Activated CD4-positive, alpha-beta T cell treated with anti-CD3 and anti-CD28 coated beads, Interleukin-2, amount 50 U/mL, for 4 hours (primary cell): ENCODE measurements around the gene TLDC2.
A peak's percentile ranks its signal among the peaks of the same experiment; 100 is the strongest.
"Not testable (repeated sequence)": the region's sequence is repeated elsewhere in the genome, so short reads cannot be mapped to it uniquely, and the experiment has no call there.

Experiments used
- DNase-seq, 2 experiments: peaks; one replicate each; pipeline ENCODE4 v3.0.0-alpha.2; 2020

TLDC2 gene

DNA sequence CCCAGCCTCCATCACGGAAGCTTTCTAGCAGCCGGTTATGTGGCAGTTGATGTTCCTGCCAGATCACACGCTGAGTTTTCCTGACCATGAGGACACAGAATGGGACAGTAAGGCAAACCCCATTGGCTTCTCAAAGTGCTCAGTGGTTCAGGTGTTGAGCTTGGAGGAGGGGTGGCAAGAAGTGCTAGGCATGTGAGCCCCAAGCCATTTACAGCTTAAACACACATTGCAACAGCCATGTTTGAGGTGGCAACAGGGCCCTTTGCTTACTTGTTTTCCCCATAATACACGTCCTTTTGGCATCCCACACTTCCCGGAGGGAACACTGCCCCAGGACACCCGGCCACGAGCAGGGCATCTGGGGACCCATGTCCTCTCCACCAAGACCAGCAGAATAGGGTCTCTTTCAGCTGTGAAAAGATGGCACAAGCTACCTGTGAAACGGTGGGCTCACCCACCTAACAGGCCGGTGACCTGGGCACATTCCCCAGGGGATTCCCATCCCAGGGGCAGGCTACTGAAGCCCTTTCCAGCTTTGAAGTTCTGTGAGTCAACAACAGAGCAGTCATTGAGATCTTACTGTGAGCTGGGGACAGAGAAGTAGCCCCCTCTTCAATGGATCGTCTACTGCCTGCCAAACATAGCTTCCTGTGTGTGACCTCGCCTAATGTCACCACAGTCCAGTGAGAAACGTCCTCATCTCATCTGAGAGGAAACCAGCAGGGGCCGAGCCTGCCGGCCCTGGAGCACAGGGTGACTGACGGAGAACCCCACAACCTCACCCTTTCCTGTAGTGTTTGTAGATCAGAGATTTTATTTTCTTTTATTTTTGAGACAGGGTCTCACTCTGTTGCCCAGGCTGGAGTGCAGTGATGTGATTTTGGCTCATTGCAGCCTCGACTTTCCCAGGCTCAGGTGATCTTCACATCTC lies 4.0 kb upstream of the TLDC2 start:
- DNase-seq: no peak

DNA sequence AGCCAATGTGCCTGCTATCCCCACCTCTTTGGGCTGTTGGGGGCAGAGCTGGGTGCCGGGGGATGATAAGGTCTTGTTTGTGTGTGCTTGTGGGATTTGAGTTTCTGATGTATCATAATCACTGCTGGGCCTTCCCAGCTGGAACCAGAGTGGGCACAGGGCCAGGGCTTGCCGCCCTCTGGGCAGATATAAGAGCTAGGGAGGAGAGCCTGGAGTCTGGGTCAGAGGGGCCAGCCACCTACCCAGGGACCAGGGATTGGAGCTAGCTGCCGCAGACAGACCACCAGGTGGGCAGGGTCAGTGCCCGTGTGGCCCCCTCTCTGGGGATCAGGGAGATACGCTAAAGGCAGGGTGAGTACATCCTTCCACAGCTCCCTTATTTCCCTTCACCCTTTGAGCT lies 3.1 kb upstream of the TLDC2 start:
- DNase-seq: no peak

GRCh38 chr20:36873498-36874189 lies 2.3 kb upstream of the TLDC2 start:
- no peak for DNase-seq

- DNase-seq: not testable (repeated sequence)
Observed at GRCh38 chr20:36875093-36875492, 845 bp upstream of the TLDC2 start.

GRCh38 chr20:36876473-36876833 lies 515 bp downstream of the TLDC2 start:
- DNase-seq: no peak

- no peak for DNase-seq
Observed at GRCh38 chr20:36878941-36879340, 3.0 kb downstream of the TLDC2 start.

DNA sequence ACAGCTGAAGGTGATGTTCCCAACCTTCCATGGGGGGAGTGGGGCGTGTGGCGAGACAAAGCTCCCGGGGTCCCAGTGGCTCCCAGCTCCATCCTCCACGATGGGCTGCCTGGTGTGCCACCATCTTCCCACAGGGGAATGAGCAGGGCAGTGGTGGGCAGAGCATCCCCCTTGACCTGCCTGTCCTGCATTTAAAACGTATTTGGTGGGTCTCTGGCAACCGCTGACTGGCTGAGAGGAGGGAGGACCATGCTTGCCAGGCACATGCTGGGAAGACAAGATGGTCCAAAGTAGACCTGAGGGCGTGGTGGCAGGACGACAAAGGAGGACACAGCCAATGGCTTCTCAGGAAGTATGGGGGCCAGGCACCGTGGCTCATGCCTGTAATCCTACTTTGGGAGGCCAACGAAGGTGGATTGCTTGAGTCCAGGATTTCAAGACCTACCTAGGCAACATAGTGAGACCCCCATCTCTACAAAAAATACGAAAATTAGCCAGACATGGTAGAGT lies 4.9 kb downstream of the TLDC2 start:
- DNase-seq: no peak

DNA sequence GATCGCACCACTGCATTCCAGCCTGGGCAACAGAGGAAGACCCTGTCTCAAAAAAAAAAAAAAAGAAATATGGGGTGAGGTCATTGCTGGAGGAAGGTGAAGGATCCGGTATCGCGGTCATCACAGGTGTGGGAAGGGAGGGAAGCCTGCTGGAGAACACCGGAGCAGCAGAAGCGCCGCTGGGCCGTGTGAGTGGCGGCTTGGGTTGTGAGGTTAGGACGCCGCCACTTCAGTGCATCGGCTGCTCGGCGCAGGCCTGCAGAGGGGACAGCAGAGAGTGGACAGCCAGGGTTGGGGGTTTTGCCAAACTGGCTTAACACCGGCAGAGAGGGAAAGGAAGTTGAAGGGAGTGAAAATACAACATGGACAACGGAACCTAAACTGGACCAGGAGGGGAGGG lies 5.4 kb downstream of the TLDC2 start:
- DNase-seq: no peak

GRCh38 chr20:36881888-36882287 lies 6.0 kb downstream of the TLDC2 start:
- DNase-seq: no peak

DNA sequence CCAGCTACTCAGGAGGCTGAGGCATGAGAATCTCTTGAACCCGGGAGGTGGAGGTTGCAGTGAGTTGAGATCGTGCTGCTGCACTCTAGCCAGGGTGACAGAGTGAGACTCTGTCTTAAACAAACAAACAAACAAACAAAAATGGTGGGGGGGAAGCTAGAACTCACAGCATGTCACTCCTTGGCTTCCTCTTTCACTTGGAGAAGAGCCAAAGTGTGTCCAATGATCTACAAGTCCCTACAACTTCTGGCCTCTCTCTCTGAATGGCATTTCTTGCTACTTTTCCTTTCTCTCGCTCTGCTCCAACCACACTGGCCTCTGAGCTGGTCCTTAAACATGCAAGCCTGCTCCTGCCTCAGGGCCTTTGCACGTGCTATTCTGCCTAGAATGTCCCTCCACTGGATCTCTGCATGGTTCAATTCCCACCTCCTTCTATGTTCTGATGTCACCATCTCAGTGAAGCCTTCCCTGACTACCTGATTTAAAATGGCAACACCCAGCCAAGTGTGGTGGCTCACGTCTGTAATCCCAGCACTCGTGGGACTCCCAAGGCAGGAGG lies 8.1 kb downstream of the TLDC2 start:
- DNase-seq: no peak

DNA sequence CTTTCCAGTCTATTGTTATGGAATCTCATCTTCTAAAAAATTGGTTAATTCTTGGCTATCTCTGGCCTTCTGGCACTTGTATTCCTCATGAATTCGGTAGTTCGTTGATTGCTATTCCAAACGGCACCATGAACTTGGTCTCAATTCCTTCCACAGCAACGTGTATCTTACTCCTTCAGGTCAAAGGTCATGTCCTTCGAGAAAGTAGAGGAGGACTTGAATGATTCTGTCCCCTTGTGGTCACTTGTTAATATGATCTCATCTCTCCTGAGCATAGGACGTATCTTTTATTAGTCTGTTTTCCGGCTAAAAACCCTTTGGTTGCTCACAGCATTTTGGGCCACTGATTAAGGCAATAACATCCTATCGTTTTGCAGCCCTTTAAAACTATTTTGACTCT lies 9.4 kb downstream of the TLDC2 start:
- no peak for DNase-seq

GRCh38 chr20:36886859-36887751 lies 11.2 kb downstream of the TLDC2 start:
- DNase-seq: peak; percentile 74 to 81

DNA sequence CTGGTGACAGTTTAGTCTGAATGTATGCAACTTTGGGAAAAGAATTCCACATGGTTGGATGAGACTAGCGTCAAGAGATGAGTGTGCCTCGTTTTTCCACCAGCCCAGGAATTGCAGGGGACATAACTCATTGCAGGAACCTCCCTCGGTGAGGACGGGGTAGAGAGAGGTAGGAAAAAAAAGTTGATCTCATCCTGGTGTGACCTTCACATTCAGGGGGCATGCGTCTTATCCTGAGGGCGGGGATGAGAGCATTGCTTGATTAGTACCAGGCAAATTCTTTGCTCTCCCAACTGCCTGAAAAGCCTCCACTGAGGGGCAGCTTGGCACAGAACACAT lies 11.8 kb downstream of the TLDC2 start:
- no peak for DNase-seq

DNA sequence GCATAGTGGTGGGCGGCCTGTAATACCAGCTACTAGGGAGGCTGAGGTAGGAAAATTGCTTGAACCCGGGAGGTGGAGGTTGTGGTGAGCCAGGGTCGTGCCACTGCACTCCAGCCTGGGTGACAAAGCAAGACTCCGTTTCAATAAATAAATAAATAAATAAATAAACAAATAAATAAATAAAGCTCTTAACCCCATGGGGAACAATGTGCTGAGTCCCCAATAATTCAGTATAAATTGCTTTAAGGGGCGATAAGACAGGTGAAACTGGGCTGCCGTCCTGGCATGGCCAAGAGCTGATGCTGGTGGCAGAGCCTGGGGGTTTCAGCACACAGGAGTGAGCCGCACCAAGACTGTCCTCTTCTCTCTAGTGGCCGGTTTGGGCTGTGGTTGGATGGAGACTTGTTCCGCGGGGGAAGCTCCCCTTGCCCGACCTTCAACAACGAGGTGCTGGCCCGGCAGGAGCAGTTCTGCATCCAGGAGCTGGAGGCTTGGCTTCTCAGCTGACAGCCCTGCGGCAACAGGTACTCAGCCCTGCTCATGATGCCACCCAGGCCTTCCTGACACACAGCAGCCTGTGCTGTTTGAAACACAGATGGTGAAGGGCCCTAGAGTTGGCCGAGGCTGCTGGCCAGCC lies 13.1 kb downstream of the TLDC2 start:
- DNase-seq: no peak

DNA sequence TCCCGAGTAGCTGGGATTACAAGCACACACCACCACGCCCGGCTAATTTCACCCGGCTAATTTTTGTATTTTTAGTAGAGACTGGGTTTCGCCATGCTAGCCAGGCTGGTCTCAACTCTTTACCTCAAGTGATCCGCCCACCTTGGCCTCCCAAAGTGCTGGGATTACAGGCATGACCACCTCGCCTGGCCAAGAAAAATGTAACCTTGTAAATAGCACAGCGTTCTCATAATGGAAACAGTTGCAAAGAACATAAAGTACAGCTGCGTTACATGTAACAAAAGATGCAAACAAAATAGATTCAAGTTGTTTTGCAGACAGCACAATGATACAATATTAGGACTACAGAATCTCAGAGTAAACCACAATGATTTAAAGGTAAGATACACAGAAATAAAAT lies 14.6 kb downstream of the TLDC2 start:
- no peak for DNase-seq

- no peak for DNase-seq
Observed at GRCh38 chr20:36891211-36891610, 15.3 kb downstream of the TLDC2 start.

- DNase-seq: no peak
Observed at GRCh38 chr20:36893801-36894200, 17.9 kb downstream of the TLDC2 start.

DNA sequence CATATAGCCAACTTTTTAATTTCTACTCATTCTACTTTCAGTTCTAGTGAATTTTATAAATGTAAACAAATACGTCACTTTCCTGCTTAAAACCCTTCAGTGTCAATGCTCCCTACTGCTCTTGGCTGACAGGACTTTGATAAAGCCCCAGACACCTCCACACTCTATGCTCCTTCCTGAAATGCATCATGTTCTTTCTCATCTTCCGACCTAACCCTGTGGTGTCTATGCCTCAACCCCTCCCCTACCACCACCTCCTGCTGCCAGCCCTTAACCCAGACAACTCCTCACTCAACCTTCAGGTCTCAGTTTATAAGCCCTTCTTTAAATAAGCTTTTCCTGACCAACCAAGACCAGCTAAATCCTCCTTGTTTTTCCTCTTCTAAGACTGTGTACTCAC lies 19.1 kb downstream of the TLDC2 start:
- DNase-seq: no peak

DNA sequence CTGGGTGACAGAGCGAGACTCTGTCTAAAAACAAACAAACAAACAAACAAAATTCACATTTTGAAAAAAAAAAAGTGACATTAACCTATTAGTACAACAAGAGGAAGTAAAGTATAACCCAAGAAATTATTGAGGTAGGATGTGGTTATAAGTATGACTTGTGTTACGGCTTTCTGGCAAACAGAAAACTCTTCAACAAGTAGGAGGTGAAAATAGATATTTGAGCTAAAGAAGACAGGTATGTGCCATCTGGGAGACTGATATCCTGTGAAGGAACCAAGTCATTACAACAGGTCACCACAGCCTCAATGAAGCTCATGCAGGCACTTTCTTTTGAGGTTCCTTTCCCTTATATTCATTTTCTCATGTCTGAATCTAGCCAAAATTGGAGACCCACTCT lies 28.8 kb downstream of the TLDC2 start:
- no peak for DNase-seq

DNA sequence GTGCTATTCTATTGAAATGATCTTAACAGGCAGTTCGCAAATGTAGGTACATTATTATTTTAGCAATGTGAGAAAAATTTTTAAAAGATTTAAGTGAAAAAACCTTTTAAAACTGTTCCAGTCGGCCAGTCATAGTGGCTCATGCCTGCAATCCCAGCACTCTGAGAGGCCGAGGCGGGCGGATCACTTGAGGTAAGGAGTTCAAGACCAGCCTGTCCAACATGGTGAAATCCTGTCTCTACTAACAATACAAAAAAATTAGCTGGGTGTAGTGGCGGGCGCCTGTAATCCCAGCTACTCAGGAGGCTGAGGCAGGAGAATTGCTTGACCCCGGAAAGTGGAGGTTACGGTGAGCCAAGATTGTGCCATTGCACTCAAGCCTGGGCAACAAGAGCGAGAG lies 29.6 kb downstream of the TLDC2 start:
- not testable (repeated sequence) for DNase-seq

- DNase-seq: not testable (repeated sequence)
Observed at GRCh38 chr20:36906086-36906485, 30.1 kb downstream of the TLDC2 start.

GRCh38 chr20:36908603-36909002 lies 32.7 kb downstream of the TLDC2 start:
- DNase-seq: no peak
